Left renal cortex interstitium (tissue), 4 donors: ENCODE results near the gene TBCCD1. TPM values are rescaled to one million over a fixed set of nuclear protein-coding genes. Genes with fewer than 3 reads are reported as not detected.
A peak's percentile ranks its signal among the peaks of the same experiment; 100 is the strongest.
"Not testable (repeated sequence)": the region's sequence is repeated elsewhere in the genome, so short reads cannot be mapped to it uniquely, and the experiment has no call there.

Experiments
- DNase-seq, 4 donors: peaks; one replicate each; pipeline ENCODE4 v3.0.0-alpha.2; 2013; ENCODE audit warnings: low read depth in 4 of 4, low spot score in 2 of 4, missing footprints in 1 of 4
- polyA plus RNA-seq, 4 donors: library from polyadenylated mRNA; unstranded; fragments of 120-200 nt; gene quantifications; one replicate each; pipeline ENCODE4 v1.2.1, GENCODE V29; 2013; ENCODE audit not compliant: insufficient read length in 4 of 4

The TBCCD1 gene
- polyA plus RNA-seq, 4 donors: 19.1 to 22.8 (median 21.2) TPM

- DNase-seq: no peak
Measured at GRCh38 chr3:186598108-186598784, 31.1 kb upstream of the TBCCD1 start.

GRCh38 chr3:186596568-186597287 lies 29.6 kb upstream of the TBCCD1 start:
- peak in 1 of 4 donors; percentile 32 for DNase-seq

DNA sequence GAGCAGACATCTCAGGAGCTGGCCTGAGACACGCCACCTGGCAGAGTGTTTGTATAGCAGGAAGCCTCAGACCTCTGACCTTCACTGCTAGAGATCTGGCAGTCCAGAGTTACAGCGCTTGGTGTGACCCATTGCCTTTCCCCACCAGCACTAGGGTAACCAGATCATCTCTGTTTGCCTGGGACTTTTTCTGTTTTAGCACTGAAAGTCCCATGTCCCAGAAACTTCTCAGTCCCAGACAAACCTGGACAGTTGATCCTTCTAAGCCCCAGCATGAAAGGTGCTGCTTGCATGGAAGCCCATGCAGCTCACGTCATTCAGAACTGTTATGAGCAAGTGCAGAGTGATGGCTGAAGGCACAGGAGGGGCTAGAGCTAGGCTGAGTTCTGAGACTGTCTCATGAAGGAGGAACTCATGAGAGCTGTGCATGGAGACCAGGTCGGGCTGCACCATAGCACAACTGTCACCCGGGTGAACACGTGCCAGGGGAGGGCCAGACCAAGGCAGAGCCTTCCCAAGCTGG lies 27.5 kb upstream of the TBCCD1 start:
- DNase-seq: no peak

DNA sequence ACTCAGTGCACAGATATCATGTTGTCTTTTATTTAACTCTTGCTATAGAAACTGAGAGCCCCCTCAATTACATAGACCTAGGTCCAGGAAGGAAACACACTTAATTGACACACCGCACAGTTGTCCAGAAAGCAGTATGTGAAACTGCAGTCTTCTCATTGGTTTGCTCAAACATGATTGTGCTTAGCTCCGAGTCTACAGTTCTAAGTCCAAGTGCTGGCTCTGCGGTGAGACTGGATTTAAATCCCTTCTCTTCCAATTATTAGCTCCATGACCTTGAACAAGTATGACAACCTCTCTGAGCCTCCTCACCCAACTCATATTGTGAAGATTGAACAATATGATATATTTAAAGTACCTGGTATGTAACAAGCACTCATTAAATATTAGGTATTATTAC lies 26.7 kb upstream of the TBCCD1 start:
- no peak for DNase-seq

- DNase-seq: no peak
Measured at GRCh38 chr3:186592682-186593081, 25.5 kb upstream of the TBCCD1 start.

GRCh38 chr3:186590580-186591295 lies 23.6 kb upstream of the TBCCD1 start:
- no peak for DNase-seq

DNA sequence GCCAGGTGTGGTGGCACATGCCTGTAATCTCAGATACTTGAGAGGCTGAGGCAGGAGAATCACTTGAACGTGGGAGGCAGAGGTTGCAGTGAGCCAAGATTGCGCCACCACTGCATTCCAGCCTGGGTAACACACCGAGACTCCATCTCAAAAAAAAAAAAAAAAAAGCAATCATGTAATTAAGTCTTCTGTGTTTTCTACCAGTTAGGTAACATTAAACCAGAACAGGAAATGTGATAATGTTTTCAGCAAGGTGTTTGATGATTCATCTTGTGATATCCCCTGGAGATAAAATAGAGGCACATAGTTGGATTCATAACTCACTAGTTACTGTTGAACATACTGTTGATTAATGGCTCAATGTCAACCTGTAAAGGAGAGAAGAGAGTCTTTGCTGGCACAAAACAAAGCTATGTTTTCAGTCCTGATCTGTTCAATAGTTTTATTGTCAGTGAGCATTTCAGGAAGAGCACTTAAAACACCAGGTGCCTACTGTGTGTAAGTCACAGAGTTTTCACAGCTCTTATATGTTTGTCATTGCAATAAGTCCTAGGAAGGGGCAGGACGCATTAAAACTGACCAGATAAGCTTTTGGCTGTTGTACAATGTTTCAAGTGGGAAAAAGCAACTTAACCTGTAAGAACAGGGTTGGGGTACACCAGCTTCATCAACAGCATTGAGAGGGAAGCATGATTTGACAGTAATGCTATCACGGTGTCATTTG lies 22.9 kb upstream of the TBCCD1 start:
- DNase-seq: no peak

- DNase-seq: no peak
Measured at GRCh38 chr3:186589121-186589520, 22.0 kb upstream of the TBCCD1 start.

- DNase-seq: no peak
Measured at GRCh38 chr3:186588632-186589031, 21.5 kb upstream of the TBCCD1 start.

DNA sequence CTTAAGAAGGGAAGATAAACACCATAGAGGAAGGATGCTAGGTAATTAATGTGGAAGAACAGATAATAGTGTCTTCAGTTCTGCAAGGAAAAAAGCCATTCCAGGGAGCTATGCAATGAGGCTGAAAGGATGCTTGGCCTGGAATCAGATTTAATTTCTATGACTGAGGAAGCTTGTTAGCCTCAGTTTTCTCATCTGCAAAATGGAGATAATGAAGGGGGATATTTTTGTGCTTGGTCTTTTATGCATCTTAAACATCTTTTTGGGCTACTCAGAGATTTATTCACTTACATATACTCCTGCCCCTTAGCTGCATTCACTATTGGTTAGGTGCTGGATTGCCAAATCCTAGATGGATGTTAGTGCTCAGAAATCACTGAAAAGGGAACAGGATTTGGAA lies 20.0 kb upstream of the TBCCD1 start:
- no peak for DNase-seq

- DNase-seq: not testable (repeated sequence)
Measured at GRCh38 chr3:186586245-186586644, 19.1 kb upstream of the TBCCD1 start.

GRCh38 chr3:186583831-186584230 lies 16.7 kb upstream of the TBCCD1 start:
- no peak for DNase-seq

DNA sequence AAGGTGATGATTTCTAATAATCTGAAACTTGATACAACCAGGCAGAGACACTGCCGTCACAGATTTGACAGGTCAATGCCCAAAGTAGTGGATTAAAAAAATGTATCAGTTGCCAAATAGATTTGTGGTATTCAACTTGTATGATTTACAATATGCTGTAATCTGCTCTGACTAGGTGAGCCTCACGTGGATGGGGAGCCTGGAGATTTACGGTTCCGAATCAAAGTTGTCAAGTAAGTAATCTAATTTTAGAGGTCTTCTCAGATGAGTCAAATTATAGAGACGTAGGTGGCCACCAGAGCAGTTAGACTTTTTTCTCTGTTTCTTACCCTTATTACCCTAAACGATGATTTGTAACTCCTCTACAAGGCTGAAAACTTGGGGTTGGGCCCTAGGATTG lies 15.4 kb upstream of the TBCCD1 start:
- no peak for DNase-seq

- DNase-seq: no peak
Measured at GRCh38 chr3:186580785-186581184, 13.6 kb upstream of the TBCCD1 start.

DNA sequence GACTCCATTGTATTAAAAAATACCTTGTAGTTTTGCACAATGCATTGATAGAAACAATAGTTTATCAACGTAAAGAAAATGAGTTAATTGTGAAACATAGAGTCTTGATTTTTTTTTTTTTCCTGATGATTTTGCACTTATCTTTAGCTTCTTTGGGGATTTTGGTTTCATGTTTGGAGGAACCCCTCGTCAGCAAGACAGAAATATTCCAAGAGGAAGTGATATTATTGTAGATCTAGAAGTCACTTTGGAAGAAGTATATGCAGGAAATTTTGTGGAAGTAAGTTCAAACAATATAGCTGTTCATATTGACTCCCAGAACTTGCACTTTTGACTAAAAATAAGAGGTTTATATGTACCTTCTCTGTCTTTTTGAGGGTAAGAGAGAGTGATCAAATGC lies 10.4 kb upstream of the TBCCD1 start:
- no peak for DNase-seq

- no peak for DNase-seq
Measured at GRCh38 chr3:186571644-186572013, 4.5 kb upstream of the TBCCD1 start.

- peak in 1 of 4 donors; percentile 9 for DNase-seq
Measured at GRCh38 chr3:186570941-186571643, 4.0 kb upstream of the TBCCD1 start.

- peak; percentile 93 to 99 (median 98) for DNase-seq
Measured at GRCh38 chr3:186570096-186570940, 3.2 kb upstream of the TBCCD1 start, which contains the start of gene DNAJB11. DNAJB11 (plus strand) TSS chr3:186570720; CDS start chr3:186570898, 178 bp downstream.

GRCh38 chr3:186569779-186570095 lies 2.6 kb upstream of the TBCCD1 start:
- DNase-seq: no peak
